Measurements from ENCODE around the gene TRIL.

DNA sequence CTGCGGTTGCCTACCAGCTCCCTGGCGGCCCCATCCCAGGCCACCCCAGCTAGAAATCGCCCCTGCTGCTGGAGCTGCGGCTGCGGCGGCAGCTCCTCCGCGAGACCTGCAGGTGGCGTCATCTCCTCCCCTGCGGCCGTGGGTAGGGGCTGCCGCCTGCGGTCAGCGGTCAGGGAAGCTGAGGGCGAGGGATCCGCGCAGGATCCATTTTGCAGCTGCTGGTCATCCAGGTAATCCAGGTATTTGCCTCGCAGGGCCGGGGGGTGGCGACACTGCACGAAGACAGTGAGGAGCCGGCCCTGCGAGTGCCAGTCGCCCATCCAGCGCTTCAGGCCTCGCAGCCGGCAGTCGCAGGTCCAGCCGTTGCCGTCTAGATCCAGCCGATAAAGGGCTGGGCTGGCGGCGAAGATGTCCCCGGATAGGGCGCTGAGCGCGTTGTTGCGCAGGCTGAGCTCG, 1.5 kb downstream of the TRIL start:
- TF ChIP-seq POLR2A (IDR thresholded peaks at IDR 0.05; ENCODE audit: low read length): no peak
- no peak for TF ChIP-seq GATA1 (IDR thresholded peaks at IDR 0.05; ENCODE audit: low read depth, low read length)

All from erythroblast (primary cell).